Measurements from ENCODE around the gene MUL1. TPM values are rescaled to one million over a fixed set of nuclear protein-coding genes. Genes with fewer than 3 reads are reported as not detected.

Gene MUL1
- total and polyA plus RNA-seq, 2 of the 4 experiments (the other 2 are of a cell fraction): 20.7 to 21.1 TPM

- ChIA-PET POLR2A (ENCODE audit: unreplicated experiment) (interaction anchor here (0.6 to 0.7 kb wide), 3 partner anchors 115 to 250 kb away, joined by 3 to 4 read pairs (median 3); no protein-coding TSS in a partner anchor), CTCF (interaction anchor here (1.0 kb wide), 1 partner anchor 55 kb away, joined by 3 read pairs; no protein-coding TSS in a partner anchor)
- intact Hi-C loops (cut with micrococcal nuclease): loop anchor here (5.0 kb wide), 1 partner anchor 54 kb away; no protein-coding TSS in a partner anchor
- Histone ChIP-seq H3K36me3 (ENCODE audit: control insufficient read depth, insufficient read depth, low read length) (peaks cover 12% of the 10 kb centered on the region; the same call in 1 of the 2 replicates), H3K27ac (ENCODE audit: insufficient read depth, low read length) (peak overlapping the region; percentile 89), H3K23ac (ENCODE audit: low read depth, low read length) (peak overlapping the region; percentile 92), H2BK120ac (ENCODE audit: low read depth, low read length) (peak overlapping the region; percentile 78), H4K20me1 (ENCODE audit: insufficient read depth, low read length) (peaks cover 29% of the 10 kb centered on the region), H3K14ac (replicated peaks; ENCODE audit: low read depth, low read length) (peak overlapping the region; percentile 63), H3K9me3 (ENCODE audit: control insufficient read depth, insufficient read depth, low read length) (no peaks in the 10 kb centered on the region), H2BK20ac (ENCODE audit: low read depth, low read length) (peak overlapping the region; percentile 47), H2BK15ac (ENCODE audit: low read depth, low read length) (peak overlapping the region; percentile 38; the same call in 2 of the 3 replicates), H3K79me1 (ENCODE audit: low read depth in 1 of 2, low read length in 2 of 2) (peaks cover 12 to 64% of the 10 kb centered on the region in 2 experiments), H3K27me3 (ENCODE audit: control insufficient read depth, insufficient read depth, low read length) (no peaks in the 10 kb centered on the region), H3K4me1 (ENCODE audit: control insufficient read depth, insufficient read depth, low read length) (peaks cover 41% of the 10 kb centered on the region), H3K18ac (ENCODE audit: low read depth, low read length) (peak overlapping the region; percentile 92), H3K4me3 (ENCODE audit: insufficient read depth, low read depth, low read length) (no peak overlapping the region), H3K9me1 (ENCODE audit: insufficient read depth, low read length) (peaks cover 37% of the 10 kb centered on the region), H2AK5ac (ENCODE audit: low read depth, low read length) (peak overlapping the region; percentile 71), H4K5ac (ENCODE audit: low read depth, low read length) (peak overlapping the region; percentile 94), H3K4ac (ENCODE audit: low read depth, low read length) (peak overlapping the region; percentile 86), H2BK5ac (ENCODE audit: low read depth, low read length, poor library complexity, severe bottlenecking) (peak overlapping the region; percentile 80), H4K91ac (ENCODE audit: insufficient read depth, low read depth, low read length) (peak overlapping the region; percentile 79), H3K56ac (ENCODE audit: extremely low read depth, insufficient read depth, low read length) (0 out of 2 replicates have a peak overlapping the region, but pooled peaks have one; percentile 28), H2AFZ (replicated peaks; ENCODE audit: low read length, poor library complexity) (no peak overlapping the region), H2AK9ac (replicated peaks; ENCODE audit: low read depth, low read length, poor library complexity) (peak overlapping the region; percentile 61), H3K4me2 (ENCODE audit: low read depth, low read length) (peak overlapping the region; percentile 63; the same call in 1 of the 2 replicates), H3K9ac (ENCODE audit: low read depth, low read length) (peak overlapping the region; percentile 31; the same call in 1 of the 2 replicates), H4K8ac (ENCODE audit: low read depth in 2 of 2, low read length in 2 of 2) (peak overlapping the region; percentile 77 to 84; a peak in 3 of 4 replicates)
- TF ChIP-seq USF2 (IDR thresholded peaks at IDR 0.05; ENCODE audit: low read depth, low read length) (no peak), FOS (IDR thresholded peaks at IDR 0.05; ENCODE audit: low read depth, low read length) (no peak), CEBPB (IDR thresholded peaks at IDR 0.05; ENCODE audit: low read depth, low read length) (no peak), RFX5 (IDR thresholded peaks at IDR 0.05; ENCODE audit: low read depth, low read length) (no peak), MXI1 (IDR thresholded peaks at IDR 0.05; ENCODE audit: borderline replicate concordance, low read depth, low read length) (no peak), MAFK (IDR thresholded peaks at IDR 0.05; ENCODE audit: low read depth, low read length) (no peak), BHLHE40 (IDR thresholded peaks at IDR 0.05; ENCODE audit: low read depth, low read length) (no peak), ELK1 (IDR thresholded peaks at IDR 0.05; ENCODE audit: borderline replicate concordance, low read depth, low read length) (no peak), POLR2A (IDR thresholded peaks at IDR 0.05; ENCODE audit: low read depth, low read length) (no peak), CTCF (conservative IDR thresholded peaks at IDR 0.05; ENCODE audit: low read depth, low read length) (no peak)
- DNase-seq: peak; percentile 31
- 78% methylated on average over 3 of the region's 7 CpGs; no CpG with 5 or more reads in 1 of the 2 experiments for WGBS, 2 experiments (ENCODE audit: extremely low coverage in 2 of 2, insufficient read length in 1 of 2)
- in situ Hi-C loops (cut with MboI; ENCODE audit: low sequenced_read_pairs): no loop called here
- no peak for ATAC-seq (ENCODE audit: low read depth)
- dilution Hi-C loops (cut with HindIII; ENCODE audit: low sequenced_read_pairs, unreplicated experiment): no loop called here
- BruUV-seq (replicated peaks): no TSS peak
Observed at GRCh38 chr1:20480951-20481617, 26.9 kb downstream of the MUL1 start.

Measured in IMR-90 (cell line).